ENCODE measurements around the gene MYO1E.

- TF ChIP-seq CTCF (IDR thresholded peaks at IDR 0.05; ENCODE audit: insufficient read depth, low read length, poor library complexity, severe bottlenecking) (no peak), EZH2phosphoT487 (conservative IDR thresholded peaks at IDR 0.05; ENCODE audit: low read length) (no peak)
Observed at GRCh38 chr15:59339252-59339672, 33.4 kb downstream of the MYO1E start.
